ENCODE data around the gene CBFB. TPM values are rescaled to one million over a fixed set of nuclear protein-coding genes. Genes with fewer than 3 reads are reported as not detected.
A peak's percentile ranks its signal among the peaks of the same experiment; 100 is the strongest.

Gene CBFB
- total and polyA plus RNA-seq, 2 of the 13 experiments (the other 11 are each of a cell fraction or from before 2014, with no cell fraction given), result 22.1 to 70.8 TPM

- intact Hi-C loops (cut with micrococcal nuclease; ENCODE audit: unreplicated experiment) (loop anchor here (1.0 to 10.0 kb wide), 2 partner anchors 11 to 1055 kb away; partner anchors contain the start of gene NFATC3), in situ Hi-C loops (cut with HindIII; ENCODE audit: extremely low pct_ligation_motif_present, low pct_unique_long_range_greater_than_20kb) (no loop called here)
- H3K79me2 ChIP-seq (ENCODE audit: insufficient read depth, low read length), result peaks cover 58% of the 10 kb centered on the region
- peak overlapping the region; percentile 94 for H3K9ac ChIP-seq (ENCODE audit: insufficient read depth, low read depth, low read length)
- peak; percentile 29 for ATAC-seq
- H3K4me2 ChIP-seq (ENCODE audit: low read depth, low read length), result peak overlapping the region; percentile 83
- no peaks in the 10 kb centered on the region for H3K9me3 ChIP-seq (ENCODE audit: low read length)
- no peak overlapping the region for H2AFZ ChIP-seq (ENCODE audit: low read length)
- FAIRE-seq, result no peak
- peak overlapping the region; percentile 87 to 96 (median 96) for H3K4me3 ChIP-seq (replicated peaks in 1 of 3; ENCODE audit: insufficient read depth in 1 of 3, low read depth in 2 of 3, low read length in 3 of 3)
- POLR2A ChIA-PET, result interaction anchor here (1.0 to 1.9 kb wide), 13 partner anchors 11 to 155 kb away, joined by 3 to 12 read pairs (median 4); partner anchors contain the start of genes B3GNT9, CES4A, NOL3 and PDP2
- no peaks in the 10 kb centered on the region; a peak in 1 of 5 replicates for H3K27me3 ChIP-seq (ENCODE audit: control insufficient read depth in 1 of 2, insufficient read depth in 2 of 2, low read length in 2 of 2)
- H3K4me1 ChIP-seq (ENCODE audit: insufficient read depth, low read length), result peaks cover 76% of the 10 kb centered on the region
- CTCF ChIA-PET (ENCODE audit: low intra/inter-chr PET ratio, low total read pairs), result no interaction called here
- WGBS (ENCODE audit: low lambda C conversion rate), result under 1% methylated on average over 49 of the region's 123 CpGs
- no peaks in the 10 kb centered on the region; the same call in 1 of the 2 replicates for H4K20me1 ChIP-seq (ENCODE audit: insufficient read depth, low read length)
- no TSS peak for BruUV-seq (replicated peaks)
- H3K36me3 ChIP-seq (replicated peaks in 1 of 2; ENCODE audit: control insufficient read depth in 1 of 2, insufficient read depth in 2 of 2, low read length in 2 of 2), result peaks cover 0 to 2% of the 10 kb centered on the region in 2 experiments; a peak in 1 of 5 replicates
- no peak for DNase-seq (ENCODE audit: low spot score)
- H3K27ac ChIP-seq (ENCODE audit: extremely low read length, insufficient read depth, low read length), result peak overlapping the region; percentile 82
- TF ChIP-seq MED13 (CRISPR knock-in tag; IDR thresholded peaks at IDR 0.05) (0 out of 2 replicates have a peak, but pooled peaks have one; percentile 61), SMAD9 (CRISPR knock-in tag; IDR thresholded peaks at IDR 0.05) (no peak), NPAS2 (CRISPR knock-in tag; IDR thresholded peaks at IDR 0.05; ENCODE audit: borderline replicate concordance) (no peak), POLR2G (IDR thresholded peaks at IDR 0.05; ENCODE audit: low read depth, low read length) (no peak), ZNF691 (CRISPR knock-in tag; IDR thresholded peaks at IDR 0.05; ENCODE audit: borderline replicate concordance, low read depth) (no peak), ZNF512B (CRISPR knock-in tag; IDR thresholded peaks at IDR 0.05; ENCODE audit: borderline replicate concordance) (peak; percentile 55; the same call in 1 of the 2 replicates), ZNF44 (CRISPR knock-in tag; IDR thresholded peaks at IDR 0.05) (0 out of 2 replicates have a peak, but pooled peaks have one; percentile 42), MEIS2 (CRISPR knock-in tag; IDR thresholded peaks at IDR 0.05) (peak; percentile 44; the same call in 1 of the 2 replicates), ARNTL (CRISPR knock-in tag; IDR thresholded peaks at IDR 0.05) (no peak), ZNF333 (CRISPR knock-in tag; IDR thresholded peaks at IDR 0.05; ENCODE audit: borderline replicate concordance) (peak; percentile 79; the same call in 1 of the 2 replicates), PHF8 (CRISPR knock-in tag; IDR thresholded peaks at IDR 0.05) (peak; percentile 81), MTF2 (CRISPR knock-in tag; IDR thresholded peaks at IDR 0.05; ENCODE audit: borderline replicate concordance) (peak; percentile 60; the same call in 1 of the 2 replicates), ZNF687 (CRISPR knock-in tag; IDR thresholded peaks at IDR 0.05) (peak; percentile 76)
Observed at GRCh38 chr16:67029254-67030096, 526 bp downstream of the CBFB start.
